Endodermal cell (in vitro differentiated cells): Measurements from ENCODE around the gene VMP1. TPM values are rescaled to one million over a fixed set of nuclear protein-coding genes. Genes with fewer than 3 reads are reported as not detected.

ENCODE experiments used
- DNase-seq: peaks from one replicate; pipeline ENCODE4 v3.0.0-alpha.2; 2017
- H3K27ac ChIP-seq: 2 replicates; pipeline ENCODE4 v1.5.1; 2013; ENCODE audit warnings: mild to moderate bottlenecking, low read depth, low read length, moderate library complexity
- H3K27me3 ChIP-seq: 2 replicates; pipeline ENCODE4 v1.6.1; 2013; ENCODE audit warnings: mild to moderate bottlenecking, low read length, moderate library complexity; ENCODE audit not compliant: insufficient read depth, control insufficient read depth, poor library complexity, severe bottlenecking
- H3K36me3 ChIP-seq: 2 replicates; pipeline ENCODE4 v1.7.0; 2013; ENCODE audit warnings: mild to moderate bottlenecking, low read length, moderate library complexity; ENCODE audit not compliant: control insufficient read depth, insufficient read depth
- H3K4me1 ChIP-seq: one replicate; pipeline ENCODE4 v1.7.0; 2013; ENCODE audit warnings: low read length; ENCODE audit not compliant: control insufficient read depth, insufficient read depth
- H3K4me3 ChIP-seq: 2 replicates; pipeline ENCODE4 v1.5.1; 2013; ENCODE audit warnings: mild to moderate bottlenecking, low read length, moderate library complexity
- H3K9ac ChIP-seq: 2 replicates; pipeline ENCODE4 v1.6.1; 2013; ENCODE audit warnings: mild to moderate bottlenecking, low read length, moderate library complexity; ENCODE audit not compliant: poor library complexity, severe bottlenecking; ENCODE audit errors: extremely low read depth
- H3K9me3 ChIP-seq: 2 replicates; pipeline ENCODE4 v1.6.1; 2013; ENCODE audit warnings: mild to moderate bottlenecking, low read length, moderate library complexity; ENCODE audit not compliant: control insufficient read depth
- H3K27ac Mint-ChIP-seq: 2 replicates; pipeline ENCODE4 v1.8.0; 2020; ENCODE audit warnings: mixed read lengths
- H3K27me3 Mint-ChIP-seq: 2 replicates; pipeline ENCODE4 v1.8.0; 2021; ENCODE audit warnings: mild to moderate bottlenecking, mixed read lengths; ENCODE audit not compliant: insufficient read depth
- H3K36me3 Mint-ChIP-seq: 2 replicates; pipeline ENCODE4 v1.8.0; 2020; ENCODE audit warnings: low read depth, mixed read lengths
- H3K4me1 Mint-ChIP-seq: 2 replicates; pipeline ENCODE4 v1.8.0; 2020; ENCODE audit warnings: mixed read lengths
- H3K4me3 Mint-ChIP-seq: 2 replicates; pipeline ENCODE4 v1.8.0; 2020; ENCODE audit warnings: mild to moderate bottlenecking, moderate library complexity, mixed read lengths
- H3K9me3 Mint-ChIP-seq: 2 replicates; pipeline ENCODE4 v1.8.0; 2020; ENCODE audit warnings: mild to moderate bottlenecking, mixed read lengths
- CTCF ChIP-seq: fragments of 200-600 bp; sonication (generic); conservative IDR thresholded peaks from 2 replicates; pipeline ENCODE4 v1.5.0; 2021; ENCODE audit warnings: antibody characterized with exemption, mild to moderate bottlenecking
- WGBS, 2 experiments: methylation state at CpG; one replicate each; pipeline versions ENCODE4 v1.1.5 to v1.1.7; 2013; ENCODE audit warnings: missing lambda C conversion rate in 2 of 2, mixed read lengths in 1 of 2; ENCODE audit not compliant: insufficient coverage in 1 of 2, insufficient read length in 1 of 2; 5-methylcytosine and 5-hydroxymethylcytosine counted together
- total RNA-seq, 2 donors: library from RNA; stranded (reverse); fragmentation: NEBNext Ultra II Directional in 1 of 2; extraction: Animal tissue kit (Norgen Biotek cat#: 25700) in 1 of 2; gene quantifications; 2 replicates in 1 of 2; 3 replicates in 1 of 2; pipeline ENCODE4 v1.2.1, GENCODE V29; 2021

The VMP1 gene
- total RNA-seq, 2 donors from 2014 or later: 67.9 to 69.9 TPM

DNA sequence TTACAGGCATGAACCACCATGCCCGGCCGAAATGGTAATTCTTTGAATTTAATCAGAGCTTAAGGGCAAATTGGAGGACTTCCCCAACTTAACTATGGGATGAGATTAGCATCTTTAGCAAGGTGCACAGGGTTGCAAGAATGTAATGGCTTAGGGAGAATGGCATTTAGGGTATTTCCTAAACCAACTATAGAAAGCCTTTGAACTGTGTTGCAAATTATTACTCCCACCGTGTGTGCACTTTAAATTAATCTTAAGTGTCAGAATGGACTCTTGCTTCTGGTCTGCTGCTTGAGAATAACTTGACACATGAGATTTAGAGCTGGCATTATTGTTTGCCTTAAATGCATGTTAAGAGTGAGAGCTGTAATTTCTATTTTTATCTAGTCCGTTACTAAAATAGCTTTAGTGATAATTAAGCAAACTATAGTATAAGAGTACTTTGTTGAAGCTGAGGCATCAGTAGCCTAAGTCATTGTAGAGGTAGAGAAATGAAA, 125.5 kb downstream of the VMP1 start:
- no peaks in the 10 kb centered on the region for H3K9me3 Mint-ChIP-seq
- peaks cover 7% of the 10 kb centered on the region for H3K36me3 Mint-ChIP-seq
- H3K27ac Mint-ChIP-seq: peak overlapping the region; percentile 55
- WGBS, 2 experiments: 84 to 90% methylated on average over 4 of the region's 4 CpGs
- Histone ChIP-seq H3K4me3 (no peak overlapping the region), H3K36me3 (no peaks in the 10 kb centered on the region), H3K4me1 (peaks cover 9% of the 10 kb centered on the region), H3K27ac (no peak overlapping the region), H3K27me3 (no peaks in the 10 kb centered on the region), H3K9ac (no peak overlapping the region), H3K9me3 (no peaks in the 10 kb centered on the region)
- DNase-seq: no peak
- peaks cover 28% of the 10 kb centered on the region for H3K4me1 Mint-ChIP-seq
- no peak overlapping the region for H3K4me3 Mint-ChIP-seq
- TF ChIP-seq CTCF: no peak
- no peaks in the 10 kb centered on the region for H3K27me3 Mint-ChIP-seq

DNA sequence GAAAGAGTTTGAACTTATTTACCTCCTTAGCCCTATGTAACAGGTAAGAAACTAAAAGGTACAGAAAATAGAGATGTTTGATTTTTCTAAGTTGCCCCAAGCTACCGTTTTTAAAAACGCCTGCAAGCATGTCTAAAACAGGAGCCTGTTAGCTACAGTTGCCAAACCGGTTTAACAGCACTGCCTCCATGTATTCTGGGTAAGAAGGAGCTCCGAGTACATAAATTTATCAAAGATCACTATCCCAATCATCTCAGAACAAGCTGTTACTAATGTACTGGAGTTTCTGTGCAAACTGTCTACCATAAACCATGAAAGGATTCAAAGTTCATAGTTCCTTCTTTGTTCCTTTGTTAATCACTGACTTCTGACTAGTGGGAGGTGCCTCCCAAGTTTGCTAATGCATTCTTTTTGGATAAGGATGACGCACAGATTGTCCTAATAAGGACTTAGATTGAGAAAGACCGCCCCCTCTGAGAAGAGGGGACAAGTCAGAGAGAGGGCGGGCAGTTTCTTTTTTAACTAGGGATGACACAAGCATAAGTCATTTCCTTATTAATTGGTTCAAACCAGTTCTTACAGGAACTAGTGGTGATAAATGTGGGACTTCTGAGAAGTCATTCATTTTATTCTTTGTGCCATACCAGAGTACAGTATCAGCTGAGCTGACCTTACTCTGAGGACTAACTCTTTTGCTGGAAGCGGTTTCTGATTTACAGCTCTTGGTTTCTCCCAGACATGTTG, 130.0 kb downstream of the VMP1 start:
- peak overlapping the region; percentile 98 for H3K27ac Mint-ChIP-seq
- H3K4me1 ChIP-seq: peaks cover 3% of the 10 kb centered on the region
- peaks cover 28% of the 10 kb centered on the region for H3K36me3 Mint-ChIP-seq
- H3K36me3 ChIP-seq: peaks cover 25% of the 10 kb centered on the region
- no peaks in the 10 kb centered on the region for H3K9me3 Mint-ChIP-seq
- DNase-seq: peak; percentile 88
- H3K4me1 Mint-ChIP-seq: peaks cover 32% of the 10 kb centered on the region
- H3K4me3 Mint-ChIP-seq: peak overlapping the region; percentile 75
- no peaks in the 10 kb centered on the region for H3K27me3 Mint-ChIP-seq
- H3K9ac ChIP-seq: peak overlapping the region; percentile 98
- H3K27ac ChIP-seq: peak overlapping the region; percentile 94
- H3K4me3 ChIP-seq: peak overlapping the region; percentile 98
- H3K27me3 ChIP-seq: no peaks in the 10 kb centered on the region
- TF ChIP-seq CTCF: peak; percentile 10
- 7 to 12% methylated on average over 7 to 8 of the region's 8 CpGs for WGBS, 2 experiments
- no peaks in the 10 kb centered on the region for H3K9me3 ChIP-seq

DNA sequence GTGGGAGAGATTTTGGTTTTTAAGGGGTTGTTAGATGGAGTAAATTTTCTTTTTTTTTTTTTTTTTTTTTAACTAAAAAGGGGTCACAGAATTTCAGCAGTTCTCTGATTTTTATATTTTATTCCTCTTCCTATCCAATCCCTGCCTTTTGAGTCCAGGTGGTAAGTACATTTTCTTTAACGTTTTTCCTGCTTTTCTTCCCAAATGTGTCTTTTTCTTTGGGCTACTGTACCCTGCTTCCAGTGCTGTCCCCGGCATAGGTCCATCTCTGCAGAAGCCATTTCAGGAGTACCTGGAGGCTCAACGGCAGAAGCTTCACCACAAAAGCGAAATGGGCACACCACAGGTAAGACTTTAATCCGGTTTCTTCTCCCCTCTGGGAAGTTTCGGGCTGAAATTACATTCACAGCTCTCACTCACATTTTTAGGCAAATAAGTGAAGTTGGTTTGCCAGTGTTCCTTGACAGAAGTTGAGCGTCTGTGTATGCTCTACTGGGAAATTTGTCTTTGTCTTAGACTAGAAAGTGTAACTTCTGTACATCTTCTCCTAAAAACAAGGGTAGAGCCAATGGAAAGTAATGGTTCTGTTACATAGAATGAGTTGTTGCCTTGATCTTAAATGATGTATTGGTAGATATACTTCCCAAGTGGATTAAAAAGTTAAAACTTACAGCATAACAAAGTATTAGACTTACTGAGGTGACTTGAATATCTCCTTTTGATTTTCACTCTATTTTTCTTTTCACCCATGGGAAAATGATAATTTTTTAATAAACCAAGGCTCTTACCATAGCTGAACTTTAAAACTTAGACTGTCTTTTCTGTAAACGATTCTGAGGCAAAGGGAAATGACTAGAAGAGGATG, 130.8 kb downstream of the VMP1 start:
- Histone ChIP-seq H3K36me3 (peaks cover 25% of the 10 kb centered on the region), H3K9ac (peak overlapping the region; percentile 98), H3K27ac (peak overlapping the region; percentile 74), H3K4me1 (peaks cover 3% of the 10 kb centered on the region), H3K27me3 (no peaks in the 10 kb centered on the region), H3K9me3 (no peaks in the 10 kb centered on the region), H3K4me3 (peak overlapping the region; percentile 98)
- no peaks in the 10 kb centered on the region for H3K9me3 Mint-ChIP-seq
- peaks cover 32% of the 10 kb centered on the region for H3K4me1 Mint-ChIP-seq
- 0 to 8% methylated on average over 4 to 8 of the region's 8 CpGs for WGBS, 2 experiments
- TF ChIP-seq CTCF: no peak
- H3K27ac Mint-ChIP-seq: peak overlapping the region; percentile 98
- H3K27me3 Mint-ChIP-seq: no peaks in the 10 kb centered on the region
- peaks cover 33% of the 10 kb centered on the region for H3K36me3 Mint-ChIP-seq
- DNase-seq: peak; percentile 74
- H3K4me3 Mint-ChIP-seq: peak overlapping the region; percentile 75
